ENCODE measurements around the gene BEST4. TPM values are rescaled to one million over a fixed set of nuclear protein-coding genes. Genes with fewer than 3 reads are reported as not detected.

The BEST4 gene
- total and polyA plus RNA-seq, 10 donors, result 0.16 to 0.89 (median 0.40) TPM; not detected in 3

GRCh38 chr1:44822981-44823451 is 35.0 kb upstream of the BEST4 start:
- Histone ChIP-seq H3K27me3 (replicated peaks in 1 of 7) (no peaks in the 10 kb centered on the region), H3K4me1 (peaks cover 8 to 48% (median 37%) of the 10 kb centered on the region in 6 donors), H3K27ac (no peak overlapping the region), H3K36me3 (no peaks in the 10 kb centered on the region), H3K4me3 (no peak overlapping the region), H3K9me3 (no peaks in the 10 kb centered on the region)
- peak; percentile 72 for DNase-seq
- intact Hi-C loops (cut with DNase I; ENCODE audit: low total_unique reads), result loop anchor here (5.0 kb wide), 1 partner anchor 36 kb away; the partner anchor contains the start of gene BEST4
- TF ChIP-seq POLR2AphosphoS5 (IDR thresholded peaks at IDR 0.05) (no peak), POLR2A (IDR thresholded peaks at IDR 0.05) (no peak), CTCF (IDR thresholded peaks at IDR 0.05 in 8 of 11, conservative IDR thresholded peaks at IDR 0.05 in 3 of 11) (no peak)
- 90 to 94% (median 93%) methylated on average over 11 to 15 of the region's 15 CpGs for WGBS, 5 donors

- H3K4me3 ChIP-seq, result no peak overlapping the region
- WGBS, 5 donors, result 80 to 97% (median 90%) methylated on average over 2 to 6 of the region's 6 CpGs
- no peaks in the 10 kb centered on the region for H3K9me3 ChIP-seq
- no peak for TF ChIP-seq POLR2AphosphoS5 (IDR thresholded peaks at IDR 0.05)
- TF ChIP-seq CTCF (IDR thresholded peaks at IDR 0.05 in 8 of 11, conservative IDR thresholded peaks at IDR 0.05 in 3 of 11), result no peak
- no peak for TF ChIP-seq POLR2A (IDR thresholded peaks at IDR 0.05)
- H3K27me3 ChIP-seq (replicated peaks in 1 of 7), result no peaks in the 10 kb centered on the region
- DNase-seq, result peak; percentile 74
- H3K27ac ChIP-seq, result no peak overlapping the region
- intact Hi-C loops (cut with DNase I; ENCODE audit: low total_unique reads), result loop anchor here (5.0 kb wide), 1 partner anchor 35 kb away; the partner anchor contains the start of gene BEST4
- H3K36me3 ChIP-seq, result no peaks in the 10 kb centered on the region
- peaks cover 8 to 48% (median 37%) of the 10 kb centered on the region in 6 donors for H3K4me1 ChIP-seq
Observed at GRCh38 chr1:44822131-44822701, 34.2 kb upstream of the BEST4 start.

- peak; percentile 67 for DNase-seq
- Histone ChIP-seq H3K4me3 (peak overlapping the region in 1 of 8 donors; percentile 75), H3K27ac (peak overlapping the region in 3 of 8 donors; percentile 27 to 97 (median 96)), H3K4me1 (peaks cover 3 to 39% (median 30%) of the 10 kb centered on the region in 6 donors), H3K27me3 (replicated peaks in 1 of 7) (no peaks in the 10 kb centered on the region), H3K9me3 (no peaks in the 10 kb centered on the region), H3K36me3 (no peaks in the 10 kb centered on the region)
- no peak for TF ChIP-seq CTCF (IDR thresholded peaks at IDR 0.05 in 8 of 11, conservative IDR thresholded peaks at IDR 0.05 in 3 of 11)
- TF ChIP-seq POLR2A (IDR thresholded peaks at IDR 0.05), result no peak
- TF ChIP-seq POLR2AphosphoS5 (IDR thresholded peaks at IDR 0.05), result no peak
- intact Hi-C loops (cut with DNase I; ENCODE audit: low total_unique reads), result loop anchor here (5.0 kb wide), 1 partner anchor 34 kb away; the partner anchor contains the start of gene BEST4
- WGBS, 5 donors, result 90 to 95% (median 93%) methylated on average over 9 of the region's 9 CpGs
Observed at GRCh38 chr1:44821240-44821715, 33.3 kb upstream of the BEST4 start.

All from spleen (tissue), 11 donors.